CD14-positive monocyte (primary cell): ENCODE results near the gene ARL4C. TPM values are rescaled to one million over a fixed set of nuclear protein-coding genes. Genes with fewer than 3 reads are reported as not detected.
A peak's percentile ranks its signal among the peaks of the same experiment; 100 is the strongest.

ENCODE experiments used
- DNase-seq, 3 donors: peaks; one replicate each; pipeline ENCODE4 v3.0.0-alpha.2; 2011 to 2022
- H2AFZ ChIP-seq: 2 replicates; pipeline ENCODE4 v1.6.0; 2012; ENCODE audit warnings: mild to moderate bottlenecking, low read depth, low read length, inconsistent platforms; ENCODE audit not compliant: insufficient read depth, poor library complexity, severe bottlenecking
- H3K27ac ChIP-seq, 2 donors: 1 replicate in 1 of 2; 2 replicates in 1 of 2; pipeline ENCODE4 v1.5.1; 2012 to 2013; ENCODE audit warnings: low read length in 2 of 2, control low read depth in 1 of 2, inconsistent platforms in 1 of 2, low read depth in 1 of 2, mild to moderate bottlenecking in 1 of 2
- H3K27me3 ChIP-seq, 2 donors: one replicate each; pipeline versions ENCODE4 v1.6.0 to v1.6.1; 2011 to 2013; ENCODE audit warnings: low read length in 2 of 2; ENCODE audit not compliant: control insufficient read depth in 2 of 2, insufficient read depth in 2 of 2
- H3K36me3 ChIP-seq, 2 donors: replicated peaks in 1 of 2; 1 replicate in 1 of 2; 2 replicates in 1 of 2; pipeline versions ENCODE4 v1.5.1 to v1.6.1; 2012 to 2013; ENCODE audit warnings: low read length in 2 of 2, control low read depth in 1 of 2, inconsistent platforms in 1 of 2, mild to moderate bottlenecking in 1 of 2; ENCODE audit not compliant: insufficient read depth in 2 of 2, control insufficient read depth in 1 of 2
- H3K4me1 ChIP-seq, 2 donors: 1 replicate in 1 of 2; 2 replicates in 1 of 2; pipeline versions ENCODE4 v1.5.1 to v1.6.1; 2012 to 2013; ENCODE audit warnings: low read length in 2 of 2, control low read depth in 1 of 2, inconsistent platforms in 1 of 2, mild to moderate bottlenecking in 1 of 2, moderate library complexity in 1 of 2; ENCODE audit not compliant: insufficient read depth in 2 of 2, control insufficient read depth in 1 of 2
- H3K4me2 ChIP-seq: replicated peaks from 2 replicates; pipeline ENCODE3; 2012; ENCODE audit warnings: low read length, moderate library complexity, mild to moderate bottlenecking; ENCODE audit not compliant: poor library complexity, severe bottlenecking; ENCODE audit errors: extremely low read depth
- H3K4me3 ChIP-seq, 3 experiments: fragments of 200-600 bp in 1 of 3; sonication (generic) in 1 of 3; replicated peaks in 1 of 3; 1 replicate in 2 of 3; 2 replicates in 1 of 3; pipeline ENCODE4 v1.5.1; 2011 to 2013; ENCODE audit warnings: low read length in 3 of 3, mild to moderate bottlenecking in 3 of 3, control low read depth in 2 of 3, low read depth in 2 of 3, inconsistent platforms in 1 of 3, moderate library complexity in 1 of 3
- H3K79me2 ChIP-seq: 2 replicates; pipeline ENCODE4 v1.6.0; 2012; ENCODE audit warnings: mild to moderate bottlenecking, control low read depth, inconsistent platforms, low read length, moderate library complexity; ENCODE audit not compliant: insufficient read depth
- H3K9ac ChIP-seq: 2 replicates; pipeline ENCODE4 v1.6.0; 2017; ENCODE audit warnings: low read length, mild to moderate bottlenecking; ENCODE audit not compliant: insufficient read depth, poor library complexity, severe bottlenecking
- H3K9me3 ChIP-seq, 2 donors: replicated peaks in 1 of 2; 1 replicate in 1 of 2; 2 replicates in 1 of 2; pipeline versions ENCODE4 v1.5.1 to v1.6.1; 2012 to 2013; ENCODE audit warnings: low read length in 2 of 2, control low read depth in 1 of 2; ENCODE audit not compliant: control insufficient read depth in 1 of 2, insufficient read depth in 1 of 2
- H4K20me1 ChIP-seq: 2 replicates; pipeline ENCODE4 v1.6.0; 2012; ENCODE audit warnings: mild to moderate bottlenecking, low read length, control low read depth, moderate library complexity; ENCODE audit not compliant: insufficient read depth
- H3K27ac Mint-ChIP-seq, 7 donors: one replicate each; pipeline ENCODE4 v1.8.0; 2020; ENCODE audit warnings: mild to moderate bottlenecking in 7 of 7, mixed read lengths in 7 of 7, moderate library complexity in 6 of 7, inconsistent platforms in 2 of 7
- H3K27me3 Mint-ChIP-seq, 3 donors: one replicate each; pipeline ENCODE4 v1.8.0; 2021 to 2022; ENCODE audit warnings: low read depth in 3 of 3, mild to moderate bottlenecking in 3 of 3, mixed read lengths in 3 of 3, moderate library complexity in 3 of 3, inconsistent platforms in 1 of 3
- H3K36me3 Mint-ChIP-seq, 2 donors: one replicate each; pipeline ENCODE4 v1.8.0; 2020; ENCODE audit warnings: mixed read lengths in 2 of 2, inconsistent platforms in 1 of 2, mild to moderate bottlenecking in 1 of 2
- H3K4me1 Mint-ChIP-seq: one replicate; pipeline ENCODE4 v1.8.0; 2020; ENCODE audit warnings: mild to moderate bottlenecking, mixed read lengths
- H3K4me3 Mint-ChIP-seq, 2 donors: one replicate each; pipeline ENCODE4 v1.8.0; 2020; ENCODE audit warnings: mild to moderate bottlenecking in 2 of 2, mixed read lengths in 2 of 2, moderate library complexity in 1 of 2
- H3K9me3 Mint-ChIP-seq, 7 donors: one replicate each; pipeline ENCODE4 v1.8.0; 2020 to 2022; ENCODE audit warnings: mixed read lengths in 7 of 7, mild to moderate bottlenecking in 6 of 7, moderate library complexity in 6 of 7, inconsistent platforms in 2 of 7
- WGBS: methylation state at CpG from one replicate; pipeline ENCODE4 v1.1.5; 2013; ENCODE audit warnings: missing lambda C conversion rate; ENCODE audit not compliant: insufficient coverage; 5-methylcytosine and 5-hydroxymethylcytosine counted together
- intact Hi-C, 2 donors: fragments of 100-400 bp; cut with micrococcal nuclease; formaldehyde crosslinking; loops; one replicate each; pipeline versions ENCODE4 v1.15.0 to v1.15.1; 2023
- polyA plus RNA-seq, 3 donors: library from polyadenylated mRNA; depleted of rRNA in 1 of 3; unstranded in 2 of 3; stranded (reverse) in 1 of 3; fragments of 300-500 nt in 2 of 3; fragments of >200 nt in 1 of 3; fragmentation: Illumina TruSeq in 2 of 3; gene quantifications; 1 replicate in 2 of 3; 2 replicates in 1 of 3; pipeline ENCODE4 v1.2.3, GENCODE V29; 2012 to 2021
- TF ChIP-seq, protein P1 (sequence below): fragments of 200-600 bp; IDR thresholded peaks from one replicate; pipeline ENCODE4 v1.8.0; 2022; ENCODE audit warnings: antibody characterized with exemption, mild to moderate bottlenecking

Gene ARL4C
- polyA plus RNA-seq, 3 donors = 4.0 to 90.9 (median 6.4) TPM

DNA sequence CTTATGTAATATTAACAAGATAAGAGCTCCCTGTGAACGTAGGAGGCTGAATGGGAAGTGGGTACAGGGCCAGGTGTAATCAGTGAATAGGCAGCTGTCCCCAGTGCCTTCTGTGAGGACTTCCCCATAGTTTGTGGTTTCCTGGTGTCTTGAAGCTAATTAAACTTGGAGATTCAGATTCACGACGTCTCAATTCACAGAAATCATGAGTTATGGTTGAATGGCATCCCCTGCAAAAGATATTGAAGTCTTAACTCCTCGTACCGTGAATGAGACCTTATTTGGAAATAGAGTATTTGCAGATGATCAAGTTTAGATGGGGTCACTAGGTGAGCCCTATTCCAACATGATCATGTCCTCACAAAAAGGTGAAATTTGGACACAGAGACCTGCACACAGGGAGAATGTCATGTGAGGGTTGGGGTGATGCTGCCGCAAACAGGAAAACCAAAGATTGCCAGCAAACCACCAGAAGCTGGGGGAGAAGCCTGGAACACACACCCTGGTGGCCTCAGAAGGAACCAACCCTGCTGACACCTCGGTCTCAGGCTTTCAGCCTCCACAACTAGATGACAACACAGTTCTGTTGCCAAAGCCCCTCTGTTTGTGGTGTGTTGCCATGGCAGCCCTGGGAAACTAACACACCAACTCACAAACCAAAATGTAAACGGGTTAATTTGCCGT is 13.2 kb downstream of the ARL4C start:
- Histone ChIP-seq H3K4me1 (peaks cover 32 to 35% of the 10 kb centered on the region in 2 donors), H2AFZ (no peak overlapping the region), H3K9ac (no peak overlapping the region), H3K4me3 (no peak overlapping the region), H4K20me1 (no peaks in the 10 kb centered on the region), H3K36me3 (no peaks in the 10 kb centered on the region), H3K27me3 (peaks cover 2 to 4% of the 10 kb centered on the region in 2 donors), H3K79me2 (no peaks in the 10 kb centered on the region), H3K9me3 (no peaks in the 10 kb centered on the region), H3K27ac (peak overlapping the region in 1 of 2 donors; percentile 15), H3K4me2 (no peak overlapping the region)
- TF ChIP-seq, protein P1, sequence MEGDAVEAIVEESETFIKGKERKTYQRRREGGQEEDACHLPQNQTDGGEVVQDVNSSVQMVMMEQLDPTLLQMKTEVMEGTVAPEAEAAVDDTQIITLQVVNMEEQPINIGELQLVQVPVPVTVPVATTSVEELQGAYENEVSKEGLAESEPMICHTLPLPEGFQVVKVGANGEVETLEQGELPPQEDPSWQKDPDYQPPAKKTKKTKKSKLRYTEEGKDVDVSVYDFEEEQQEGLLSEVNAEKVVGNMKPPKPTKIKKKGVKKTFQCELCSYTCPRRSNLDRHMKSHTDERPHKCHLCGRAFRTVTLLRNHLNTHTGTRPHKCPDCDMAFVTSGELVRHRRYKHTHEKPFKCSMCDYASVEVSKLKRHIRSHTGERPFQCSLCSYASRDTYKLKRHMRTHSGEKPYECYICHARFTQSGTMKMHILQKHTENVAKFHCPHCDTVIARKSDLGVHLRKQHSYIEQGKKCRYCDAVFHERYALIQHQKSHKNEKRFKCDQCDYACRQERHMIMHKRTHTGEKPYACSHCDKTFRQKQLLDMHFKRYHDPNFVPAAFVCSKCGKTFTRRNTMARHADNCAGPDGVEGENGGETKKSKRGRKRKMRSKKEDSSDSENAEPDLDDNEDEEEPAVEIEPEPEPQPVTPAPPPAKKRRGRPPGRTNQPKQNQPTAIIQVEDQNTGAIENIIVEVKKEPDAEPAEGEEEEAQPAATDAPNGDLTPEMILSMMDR = peak; percentile 68
- peak overlapping the region in 1 of 2 donors; percentile 51 for H3K4me3 Mint-ChIP-seq
- peaks cover 13 to 19% (median 15%) of the 10 kb centered on the region in 3 donors for H3K27me3 Mint-ChIP-seq
- H3K36me3 Mint-ChIP-seq = no peaks in the 10 kb centered on the region
- H3K9me3 Mint-ChIP-seq = peaks cover 0 to 1% (median 0%) of the 10 kb centered on the region in 7 donors
- DNase-seq = peak; percentile 75 to 83 (median 80)
- H3K27ac Mint-ChIP-seq = peak overlapping the region; percentile 42 to 84 (median 65)
- intact Hi-C loops = loop anchor here in 1 of 2 donors (5.0 kb wide), 1 partner anchor 36 kb away; no protein-coding TSS in a partner anchor
- peaks cover 32% of the 10 kb centered on the region for H3K4me1 Mint-ChIP-seq
- WGBS = 0% methylated on average over 4 of the region's 9 CpGs

DNA sequence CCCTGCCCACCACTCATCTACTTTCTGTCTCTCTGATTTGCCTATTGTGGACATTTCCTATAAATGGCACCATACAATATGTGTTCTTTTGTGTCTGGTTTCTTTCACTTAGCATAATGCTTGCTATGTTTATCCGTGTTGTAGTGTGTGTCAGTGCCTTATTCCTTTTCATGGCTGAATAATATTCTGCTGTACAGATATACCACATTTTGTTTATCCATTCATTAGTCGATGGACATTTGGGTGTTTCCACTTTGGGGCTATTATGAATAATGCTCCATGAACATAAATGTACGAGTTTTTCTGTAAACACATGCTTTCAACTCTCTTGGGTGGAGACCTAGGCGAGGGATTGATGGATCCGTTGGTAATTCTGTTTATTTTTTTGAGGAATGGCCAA is 15.6 kb downstream of the ARL4C start:
- Histone ChIP-seq H2AFZ (no peak overlapping the region), H4K20me1 (no peaks in the 10 kb centered on the region), H3K4me2 (no peak overlapping the region), H3K79me2 (no peaks in the 10 kb centered on the region), H3K4me3 (no peak overlapping the region), H3K36me3 (no peaks in the 10 kb centered on the region), H3K4me1 (peaks cover 11 to 12% of the 10 kb centered on the region in 2 donors), H3K27me3 (peaks cover 2 to 4% of the 10 kb centered on the region in 2 donors), H3K27ac (no peak overlapping the region), H3K9me3 (no peaks in the 10 kb centered on the region), H3K9ac (no peak overlapping the region)
- WGBS = 93% methylated on average over 3 of the region's 5 CpGs
- Mint-ChIP-seq H3K36me3 (no peaks in the 10 kb centered on the region), H3K27ac (no peak overlapping the region), H3K27me3 (peaks cover 13 to 18% (median 14%) of the 10 kb centered on the region in 3 donors), H3K9me3 (peaks cover 0 to 1% (median 0%) of the 10 kb centered on the region in 7 donors), H3K4me1 (peaks cover 13% of the 10 kb centered on the region), H3K4me3 (peak overlapping the region in 1 of 2 donors; percentile 9)
- DNase-seq = no peak
- TF ChIP-seq, protein P1 = no peak
- intact Hi-C loops = loop anchor here in 1 of 2 donors (5.0 kb wide), 1 partner anchor 34 kb away; no protein-coding TSS in a partner anchor
